SK-N-SH (cell line): ENCODE results near the gene RNFT2. TPM values are rescaled to one million over a fixed set of nuclear protein-coding genes. Genes with fewer than 3 reads are reported as not detected.

Source experiments
- CTCF ChIA-PET: fragments of 300-600, 350-600 bp; formaldehyde crosslinking; extraction: SDS; loops from one replicate; lab custom pipeline; 2021; lab: Yijun Ruan, JAX
- POLR2A ChIA-PET: fragments of 350-600 bp; sonication (Branson Sonifier 250); formaldehyde crosslinking; extraction: SDS; loops from one replicate; lab custom pipeline; 2020; ENCODE audit warnings: antibody characterized with exemption, inconsistent platforms; lab: Yijun Ruan, JAX
- DNase-seq: peaks from one replicate; pipeline ENCODE4 v3.0.0; 2012
- H2AFZ ChIP-seq: fragments of 200-600 bp; sonication (generic); 2 replicates; pipeline ENCODE4 v1.8.1; 2016; ENCODE audit warnings: antibody characterized with exemption, mild to moderate bottlenecking, low read depth
- H3F3A ChIP-seq: fragments of 200-600 bp; sonication (generic); replicated peaks from 2 replicates; pipeline ENCODE3; 2016; ENCODE audit warnings: antibody characterized with exemption, mild to moderate bottlenecking; ENCODE audit not compliant: insufficient read depth
- H3K27ac ChIP-seq, 2 experiments: fragments of 200-500 bp in 1 of 2; fragments of 200-600 bp in 1 of 2; sonication (Bioruptor generic) in 1 of 2; sonication (generic), shearing (Covaris generic) in 1 of 2; 2 replicates each; pipeline versions ENCODE4 v1.5.1 to v1.6.1; 2014 to 2016; ENCODE audit warnings: low read depth in 2 of 2, inconsistent platforms in 1 of 2, low read length in 1 of 2, mild to moderate bottlenecking in 1 of 2, mixed read lengths in 1 of 2
- H3K27me3 ChIP-seq: fragments of 200-600 bp; sonication (generic), shearing (Covaris generic); 2 replicates; pipeline ENCODE4 v1.6.1; 2016; ENCODE audit warnings: mixed run types; ENCODE audit not compliant: insufficient read depth
- H3K36me3 ChIP-seq, 2 experiments: fragments of 200-500 bp in 1 of 2; fragments of 200-600 bp in 1 of 2; sonication (Bioruptor generic) in 1 of 2; sonication (generic) in 1 of 2; replicated peaks in 1 of 2; 2 replicates each; pipeline versions ENCODE3 to v1.5.1; 2014 to 2016; ENCODE audit warnings: low read length in 1 of 2, mild to moderate bottlenecking in 1 of 2; ENCODE audit not compliant: insufficient read depth in 2 of 2, control insufficient read depth in 1 of 2
- H3K4me1 ChIP-seq, 2 experiments: fragments of 200-500 bp in 1 of 2; fragments of 200-600 bp in 1 of 2; sonication (Bioruptor generic) in 1 of 2; sonication (generic), shearing (Covaris generic) in 1 of 2; 2 replicates each; pipeline versions ENCODE4 v1.5.1 to v1.6.1; 2014 to 2016; ENCODE audit warnings: low read depth in 1 of 2, low read length in 1 of 2, mixed run types in 1 of 2; ENCODE audit not compliant: insufficient read depth in 2 of 2, control insufficient read depth in 1 of 2
- H3K4me2 ChIP-seq: fragments of 200-600 bp; sonication (generic), shearing (Covaris generic); 2 replicates; pipeline ENCODE4 v1.6.1; 2017; ENCODE audit warnings: mixed run types
- H3K4me3 ChIP-seq, 2 experiments: fragments of 200-500 bp in 1 of 2; fragments of 200-600 bp in 1 of 2; sonication (Bioruptor generic) in 1 of 2; sonication (generic), shearing (Covaris generic) in 1 of 2; 2 replicates each; pipeline versions ENCODE4 v1.5.1 to v1.8.1; 2014 to 2016; ENCODE audit warnings: low read depth in 2 of 2, inconsistent platforms in 1 of 2, low read length in 1 of 2, mild to moderate bottlenecking in 1 of 2, mixed read lengths in 1 of 2, moderate library complexity in 1 of 2
- H3K79me2 ChIP-seq: fragments of 200-600 bp; sonication (generic); 2 replicates; pipeline ENCODE4 v1.8.1; 2017; ENCODE audit warnings: mild to moderate bottlenecking; ENCODE audit not compliant: insufficient read depth
- H3K9ac ChIP-seq: fragments of 200-600 bp; sonication (generic); 2 replicates; pipeline ENCODE4 v1.6.1; 2017; ENCODE audit warnings: mixed run types
- H3K9me2 ChIP-seq: fragments of 200-600 bp; sonication (generic); 2 replicates; pipeline ENCODE4 v1.6.1; 2017; ENCODE audit warnings: mixed run types
- H3K9me3 ChIP-seq: fragments of 200-600 bp; sonication (generic); 2 replicates; pipeline ENCODE4 v1.6.1; 2017; ENCODE audit warnings: mixed run types, mild to moderate bottlenecking, moderate library complexity
- H4K20me1 ChIP-seq: fragments of 200-600 bp; sonication (generic); 2 replicates; pipeline ENCODE4 v1.6.1; 2017; ENCODE audit warnings: mild to moderate bottlenecking, mixed run types; ENCODE audit not compliant: insufficient read depth
- CTCF ChIP-seq: fragments of 200-600 bp; sonication (generic); IDR thresholded peaks from 2 replicates; pipeline ENCODE4 v1.6.1; 2017; ENCODE audit warnings: antibody characterized with exemption, mild to moderate bottlenecking, moderate library complexity
- ELF1 ChIP-seq: IDR thresholded peaks from 2 replicates; pipeline ENCODE4 v1.4.0; 2012
- FOXM1 ChIP-seq: IDR thresholded peaks from 2 replicates; pipeline ENCODE4 v1.4.0; 2012; ENCODE audit warnings: low read depth, mild to moderate bottlenecking
- GATA2 ChIP-seq: sonication (generic); formaldehyde crosslinking; IDR thresholded peaks from 2 replicates; pipeline ENCODE4 v1.5.0; 2020; ENCODE audit warnings: mild to moderate bottlenecking, missing genetic modification reagents
- JUND ChIP-seq: IDR thresholded peaks from 2 replicates; pipeline ENCODE4 v1.4.0; 2012
- MAX ChIP-seq: IDR thresholded peaks from 2 replicates; pipeline ENCODE4 v1.4.0; 2012; ENCODE audit warnings: low read depth
- MXI1 ChIP-seq: IDR thresholded peaks from 2 replicates; pipeline ENCODE4 v1.6.1; 2012; ENCODE audit warnings: mild to moderate bottlenecking, low read depth, low read length, improper control_type of control experiment
- RAD21 ChIP-seq: IDR thresholded peaks from 2 replicates; pipeline ENCODE4 v1.6.1; 2012; ENCODE audit warnings: mild to moderate bottlenecking, low read length
- SMC3 ChIP-seq: IDR thresholded peaks from 2 replicates; pipeline ENCODE4 v1.6.1; 2012; ENCODE audit warnings: low read depth, low read length, improper control_type of control experiment
- TCF12 ChIP-seq: IDR thresholded peaks from 2 replicates; pipeline ENCODE4 v1.4.0; 2012
- TEAD4 ChIP-seq: IDR thresholded peaks from 2 replicates; pipeline ENCODE4 v1.4.0; 2012; ENCODE audit warnings: mild to moderate bottlenecking, borderline replicate concordance; ENCODE audit not compliant: insufficient read depth
- USF1 ChIP-seq: IDR thresholded peaks from 2 replicates; pipeline ENCODE4 v1.4.0; 2012; ENCODE audit warnings: low read depth, borderline replicate concordance
- USF2 ChIP-seq: fragments of 150-350 bp; IDR thresholded peaks from 2 replicates; pipeline ENCODE4 v1.6.1; 2017; ENCODE audit warnings: antibody characterized with exemption, low read length, low read depth, borderline replicate concordance
- YY1 ChIP-seq: IDR thresholded peaks from 2 replicates; pipeline ENCODE4 v1.4.0; 2012; ENCODE audit warnings: low read depth, mild to moderate bottlenecking
- WGBS: methylation state at CpG from one replicate; pipeline ENCODE4 v1.1.6; 2017; ENCODE audit warnings: low lambda C conversion rate; 5-methylcytosine and 5-hydroxymethylcytosine counted together
- polyA plus RNA-seq, 3 experiments: library from polyadenylated mRNA; depleted of rRNA; stranded (reverse); fragments of >200 nt; gene quantifications; 2 replicates each; pipeline ENCODE4 v1.2.3, GENCODE V29; 2012

RNFT2 gene
- polyA plus RNA-seq, 1 of the 3 experiments (the other 2 are of a cell fraction): 3.8 TPM

- TF ChIP-seq USF2 (no peak), FOXM1 (no peak), USF1 (no peak), MAX (no peak), YY1 (no peak), TEAD4 (no peak)
Measured at GRCh38 chr12:116703214-116703795, 34.8 kb upstream of the RNFT2 start (continued).

GRCh38 chr12:116707751-116708150 lies 30.4 kb upstream of the RNFT2 start:
- no peak overlapping the region for H3K27ac ChIP-seq
- peaks cover 3 to 21% of the 10 kb centered on the region in 2 experiments; a peak in 2 of 4 replicates for H3K4me1 ChIP-seq
- H2AFZ ChIP-seq: no peak overlapping the region
- no peak for DNase-seq
- H3F3A ChIP-seq: no peaks in the 10 kb centered on the region
- no peak for TF ChIP-seq JUND
- TF ChIP-seq, all 33 proteins: peak for 0
- no peak overlapping the region for H3K9ac ChIP-seq
- H3K4me3 ChIP-seq: no peak overlapping the region
- no peaks in the 10 kb centered on the region for H3K9me3 ChIP-seq
- POLR2A ChIA-PET: no interaction called here
- 96% methylated on average over 9 of the region's 9 CpGs for WGBS
- H3K79me2 ChIP-seq: no peaks in the 10 kb centered on the region
- no peaks in the 10 kb centered on the region for H4K20me1 ChIP-seq
- H3K27me3 ChIP-seq: no peaks in the 10 kb centered on the region
- no peak overlapping the region for H3K4me2 ChIP-seq
- CTCF ChIA-PET: interaction anchor here (1.1 to 2.2 kb wide), 4 partner anchors 17 to 669 kb away, joined by 3 to 15 read pairs (median 6); no protein-coding TSS in a partner anchor
- H3K9me2 ChIP-seq: no peaks in the 10 kb centered on the region
- no peaks in the 10 kb centered on the region for H3K36me3 ChIP-seq

- no peaks in the 10 kb centered on the region for H4K20me1 ChIP-seq
- H3K9me2 ChIP-seq: no peaks in the 10 kb centered on the region
- TF ChIP-seq RAD21 (peak; percentile 89), USF2 (no peak), SMC3 (peak; percentile 74), ELF1 (no peak), MXI1 (peak; percentile 63; the same call in 1 of the 2 replicates), GATA2 (CRISPR knock-in tag) (peak; percentile 73), CTCF (peak; percentile 71), TCF12 (peak; percentile 31; the same call in 1 of the 2 replicates)
- ChIA-PET CTCF (interaction anchor here (0.5 to 4.1 kb wide), 78 partner anchors 9 to 845 kb away, joined by 3 to 48 read pairs (median 3); partner anchors contain the start of genes HRK and MED13L), POLR2A (interaction anchor here (1.1 kb wide), 1 partner anchor 12 kb away, joined by 3 read pairs; no protein-coding TSS in a partner anchor)
- H3K27ac ChIP-seq: no peak overlapping the region
- H3K9ac ChIP-seq: no peak overlapping the region
- H3K9me3 ChIP-seq: no peaks in the 10 kb centered on the region
- H3K36me3 ChIP-seq: no peaks in the 10 kb centered on the region
- no peaks in the 10 kb centered on the region for H3F3A ChIP-seq
- no peaks in the 10 kb centered on the region for H3K79me2 ChIP-seq
- H3K27me3 ChIP-seq: no peaks in the 10 kb centered on the region
- peak overlapping the region; percentile 38; the same call in 1 of the 2 replicates for H2AFZ ChIP-seq
- peaks cover 3 to 24% of the 10 kb centered on the region in 2 experiments; a peak in 2 of 4 replicates for H3K4me1 ChIP-seq
- peak overlapping the region; percentile 61 for H3K4me2 ChIP-seq
- H3K4me3 ChIP-seq: peak overlapping the region; percentile 26 to 45
- peak; percentile 74 for DNase-seq
- WGBS: 9% methylated on average over 21 of the region's 26 CpGs
Measured at GRCh38 chr12:116708826-116709756, 29.0 kb upstream of the RNFT2 start.
